HUES64 (cell line): ENCODE results near the gene MOBP.

Source experiments
- H3K27ac ChIP-seq: 2 replicates; pipeline ENCODE4 v1.7.0; 2013; ENCODE audit warnings: low read depth, low read length, inconsistent platforms
- H3K27me3 ChIP-seq: 2 replicates; pipeline ENCODE4 v1.6.1; 2013; ENCODE audit warnings: mild to moderate bottlenecking, low read length; ENCODE audit not compliant: insufficient read depth
- H3K36me3 ChIP-seq: 2 replicates; pipeline ENCODE4 v1.6.1; 2013; ENCODE audit warnings: mild to moderate bottlenecking, low read length; ENCODE audit not compliant: insufficient read depth
- H3K4me1 ChIP-seq: 2 replicates; pipeline ENCODE4 v1.6.1; 2013; ENCODE audit warnings: mild to moderate bottlenecking, low read length, moderate library complexity; ENCODE audit not compliant: insufficient read depth
- H3K4me3 ChIP-seq: 2 replicates; pipeline ENCODE4 v1.5.1; 2013; ENCODE audit warnings: mild to moderate bottlenecking, low read length, moderate library complexity
- H3K9ac ChIP-seq: 2 replicates; pipeline ENCODE4 v1.6.1; 2013; ENCODE audit warnings: mild to moderate bottlenecking, low read depth, low read length
- H3K9me3 ChIP-seq: 2 replicates; pipeline ENCODE4 v1.6.1; 2013; ENCODE audit warnings: low read depth, low read length; ENCODE audit not compliant: insufficient read depth
- WGBS: fragments of 150-250, 120-280 bp; methylation state at CpG from one replicate; pipeline ENCODE4 v1.1.7; 2013; ENCODE audit warnings: missing lambda C conversion rate; 5-methylcytosine and 5-hydroxymethylcytosine counted together

MOBP gene

GRCh38 chr3:39434574-39434973 lies 32.9 kb upstream of the MOBP start:
- Histone ChIP-seq H3K36me3 (no peaks in the 10 kb centered on the region), H3K9me3 (no peaks in the 10 kb centered on the region), H3K27me3 (no peaks in the 10 kb centered on the region), H3K4me1 (no peaks in the 10 kb centered on the region), H3K27ac (no peak overlapping the region), H3K4me3 (no peak overlapping the region), H3K9ac (no peak overlapping the region)
- 94% methylated on average over 5 of the region's 5 CpGs for WGBS

- Histone ChIP-seq H3K27me3 (no peaks in the 10 kb centered on the region), H3K4me1 (no peaks in the 10 kb centered on the region), H3K9ac (no peak overlapping the region), H3K36me3 (no peaks in the 10 kb centered on the region), H3K9me3 (no peaks in the 10 kb centered on the region), H3K4me3 (no peak overlapping the region), H3K27ac (no peak overlapping the region)
- WGBS = 33% methylated on average over 1 of the region's 1 CpG
Observed at GRCh38 chr3:39435006-39435748, 32.3 kb upstream of the MOBP start.

GRCh38 chr3:39438880-39439279 lies 28.6 kb upstream of the MOBP start:
- 89% methylated on average over 4 of the region's 4 CpGs for WGBS
- Histone ChIP-seq H3K27ac (no peak overlapping the region), H3K36me3 (no peaks in the 10 kb centered on the region), H3K27me3 (no peaks in the 10 kb centered on the region), H3K9ac (no peak overlapping the region), H3K4me1 (no peaks in the 10 kb centered on the region; the same call in 1 of the 2 replicates), H3K4me3 (no peak overlapping the region), H3K9me3 (no peaks in the 10 kb centered on the region)

- no peak overlapping the region for H3K9ac ChIP-seq
- WGBS = 96% methylated on average over 8 of the region's 8 CpGs
- no peaks in the 10 kb centered on the region for H3K27me3 ChIP-seq
- no peaks in the 10 kb centered on the region for H3K9me3 ChIP-seq
- no peak overlapping the region for H3K27ac ChIP-seq
- no peaks in the 10 kb centered on the region for H3K36me3 ChIP-seq
- no peaks in the 10 kb centered on the region; the same call in 1 of the 2 replicates for H3K4me1 ChIP-seq
- no peak overlapping the region for H3K4me3 ChIP-seq
Observed at GRCh38 chr3:39440316-39440715, 27.2 kb upstream of the MOBP start.

GRCh38 chr3:39443530-39443929 lies 23.9 kb upstream of the MOBP start:
- H3K27me3 ChIP-seq = no peaks in the 10 kb centered on the region
- WGBS = 82% methylated on average over 4 of the region's 4 CpGs
- no peaks in the 10 kb centered on the region; the same call in 1 of the 2 replicates for H3K4me1 ChIP-seq
- no peaks in the 10 kb centered on the region for H3K36me3 ChIP-seq
- no peak overlapping the region for H3K27ac ChIP-seq
- no peak overlapping the region for H3K9ac ChIP-seq
- H3K4me3 ChIP-seq = no peak overlapping the region
- no peaks in the 10 kb centered on the region for H3K9me3 ChIP-seq

- H3K9ac ChIP-seq = no peak overlapping the region
- no peaks in the 10 kb centered on the region; the same call in 1 of the 2 replicates for H3K4me1 ChIP-seq
- H3K27me3 ChIP-seq = no peaks in the 10 kb centered on the region
- no peak overlapping the region for H3K4me3 ChIP-seq
- H3K27ac ChIP-seq = no peak overlapping the region
- H3K36me3 ChIP-seq = no peaks in the 10 kb centered on the region
- H3K9me3 ChIP-seq = no peaks in the 10 kb centered on the region
- 89% methylated on average over 2 of the region's 2 CpGs for WGBS
Observed at GRCh38 chr3:39445927-39446326, 21.6 kb upstream of the MOBP start.

- Histone ChIP-seq H3K4me1 (no peaks in the 10 kb centered on the region; the same call in 1 of the 2 replicates), H3K27ac (no peak overlapping the region), H3K27me3 (no peaks in the 10 kb centered on the region), H3K4me3 (no peak overlapping the region), H3K9me3 (no peaks in the 10 kb centered on the region), H3K36me3 (no peaks in the 10 kb centered on the region), H3K9ac (no peak overlapping the region)
- 94% methylated on average over 2 of the region's 2 CpGs for WGBS
Observed at GRCh38 chr3:39446444-39446843, 21.0 kb upstream of the MOBP start.

- no peak overlapping the region for H3K27ac ChIP-seq
- H3K4me3 ChIP-seq = no peak overlapping the region
- no peaks in the 10 kb centered on the region for H3K27me3 ChIP-seq
- no peak overlapping the region for H3K9ac ChIP-seq
- H3K9me3 ChIP-seq = no peaks in the 10 kb centered on the region
- no peaks in the 10 kb centered on the region; the same call in 1 of the 2 replicates for H3K4me1 ChIP-seq
- no peaks in the 10 kb centered on the region for H3K36me3 ChIP-seq
- WGBS = 35% methylated on average over 12 of the region's 13 CpGs
Observed at GRCh38 chr3:39447637-39448483, 19.6 kb upstream of the MOBP start.

GRCh38 chr3:39448506-39449233 lies 18.8 kb upstream of the MOBP start:
- H3K9me3 ChIP-seq = no peaks in the 10 kb centered on the region
- 86% methylated on average over 10 of the region's 10 CpGs for WGBS
- H3K4me1 ChIP-seq = no peaks in the 10 kb centered on the region
- H3K27ac ChIP-seq = no peak overlapping the region
- no peak overlapping the region for H3K4me3 ChIP-seq
- no peak overlapping the region for H3K9ac ChIP-seq
- H3K36me3 ChIP-seq = no peaks in the 10 kb centered on the region
- H3K27me3 ChIP-seq = no peaks in the 10 kb centered on the region

- no peaks in the 10 kb centered on the region for H3K9me3 ChIP-seq
- no peaks in the 10 kb centered on the region for H3K4me1 ChIP-seq
- H3K27ac ChIP-seq = no peak overlapping the region
- 100% methylated on average over 3 of the region's 3 CpGs for WGBS
- no peak overlapping the region for H3K4me3 ChIP-seq
- no peak overlapping the region for H3K9ac ChIP-seq
- no peaks in the 10 kb centered on the region for H3K36me3 ChIP-seq
- no peaks in the 10 kb centered on the region for H3K27me3 ChIP-seq
Observed at GRCh38 chr3:39449796-39450195, 17.7 kb upstream of the MOBP start.

- WGBS = 90% methylated on average over 1 of the region's 1 CpG
- Histone ChIP-seq H3K9me3 (no peaks in the 10 kb centered on the region), H3K4me3 (no peak overlapping the region)
Observed at GRCh38 chr3:39453134-39453533, 14.3 kb upstream of the MOBP start.

More at GRCh38 chr3:39453134-39453533, 14.3 kb upstream of the MOBP start:
- H3K27ac ChIP-seq = no peak overlapping the region
- no peak overlapping the region for H3K9ac ChIP-seq
- H3K4me1 ChIP-seq = no peaks in the 10 kb centered on the region
- no peaks in the 10 kb centered on the region for H3K27me3 ChIP-seq
- H3K36me3 ChIP-seq = no peaks in the 10 kb centered on the region
